ENCODE results near the gene FAM110D. TPM values are rescaled to one million over a fixed set of nuclear protein-coding genes. Genes with fewer than 3 reads are reported as not detected.

Gene FAM110D
- 5.5 and 6.3 TPM in 2 replicates for total RNA-seq

GRCh38 chr1:26158908-26159742 lies at the start of gene FAM110D:
TSS of gene FAM110D (plus strand) at chr1:26159079. CDS start at chr1:26161292, 2,213 bp downstream.

GRCh38 chr1:26111530-26112406 lies 47.1 kb upstream of the FAM110D start, which contains the start of gene PDIK1L:
TSS of gene PDIK1L (plus strand) at chr1:26111824. CDS start at chr1:26114309, 2,485 bp downstream.

GRCh38 chr1:26168410-26169197 lies 9.7 kb downstream of the FAM110D start, which contains the start of gene C1orf232:
TSS of gene C1orf232 (minus strand) at chr1:26168963. CDS start at chr1:26168499, 464 bp downstream.

GRCh38 chr1:26169669-26170471 lies 11.0 kb downstream of the FAM110D start, which contains the start of gene ZNF593:
TSS of gene ZNF593 (plus strand) at chr1:26169908. CDS start at chr1:26169984, 76 bp downstream.

GRCh38 chr1:26171084-26172072 lies 12.5 kb downstream of the FAM110D start, which contains the start of gene ZNF593OS:
TSS of gene ZNF593OS (minus strand) at chr1:26171832. CDS start at chr1:26171661, 171 bp downstream.

GRCh38 chr1:26177182-26177684 lies 18.4 kb downstream of the FAM110D start, which contains the start of gene CNKSR1:
TSS of gene CNKSR1 (plus strand) at chr1:26177491. CDS start at chr1:26177548, 57 bp downstream.

GRCh38 chr1:26190373-26190987 lies 31.6 kb downstream of the FAM110D start, which contains the start of gene CATSPER4:
TSS of gene CATSPER4 (plus strand) at chr1:26190602. CDS start at chr1:26190628, 26 bp downstream.

Other genes with a start within 250 kb of the FAM110D start
- 8.3 and 13.9 TPM in 2 replicates for gene PAFAH2, start 161.0 kb upstream of the FAM110D start, total RNA-seq
- not detected in 2 replicates for gene EXTL1, start 137.3 kb upstream of the FAM110D start, total RNA-seq
- not detected in 2 replicates for gene SLC30A2, start 113.0 kb upstream of the FAM110D start, total RNA-seq
- gene TRIM63, start 91.4 kb upstream of the FAM110D start, total RNA-seq: under 0.01 TPM in 1 of 2 replicates, not detected in the other
- 5.9 and 7.4 TPM in 2 replicates for gene PDIK1L, start 47.3 kb upstream of the FAM110D start, total RNA-seq
- gene C1orf232, start 9.9 kb downstream of the FAM110D start, total RNA-seq: not detected in 2 replicates
- gene ZNF593, start 10.8 kb downstream of the FAM110D start, total RNA-seq: 17.2 and 21.5 TPM in 2 replicates
- 0.11 TPM in 1 of 2 replicates, not detected in the other for gene ZNF593OS, start 12.8 kb downstream of the FAM110D start, total RNA-seq
- not detected in 2 replicates for gene CNKSR1, start 18.4 kb downstream of the FAM110D start, total RNA-seq
- gene CATSPER4, start 31.5 kb downstream of the FAM110D start, total RNA-seq: not detected in 2 replicates
- gene CEP85, start 75.1 kb downstream of the FAM110D start, total RNA-seq: 4.4 and 4.9 TPM in 2 replicates
- gene SH3BGRL3, start 121.0 kb downstream of the FAM110D start, total RNA-seq: 12.2 and 18.2 TPM in 2 replicates
- 1.2 and 1.7 TPM in 2 replicates for gene UBXN11, start 147.6 kb downstream of the FAM110D start, total RNA-seq
- gene CD52, start 158.9 kb downstream of the FAM110D start, total RNA-seq: not detected in 2 replicates
- gene CRYBG2, start 195.1 kb downstream of the FAM110D start, total RNA-seq: 0.26 and 0.33 TPM in 2 replicates
- gene ZNF683, start 213.7 kb downstream of the FAM110D start, total RNA-seq: not detected in 2 replicates

All from dermis lymphatic vessel endothelial cell (primary cell).